HG02938 (cell line): Measurements from ENCODE around the gene BCR.
"Not testable (repeated sequence)": the region's sequence is repeated elsewhere in the genome, so short reads cannot be mapped to it uniquely, and the experiment has no call there.

Source experiments
- ATAC-seq: cut with Tn5 transposase; IDR thresholded peaks from one replicate; pipeline ENCODE4 v1.9.1; 2021; ENCODE audit warnings: mild to moderate bottlenecking, moderate library complexity; ENCODE audit not compliant: unreplicated experiment

BCR gene

GRCh38 chr22:23285734-23286133, 105.4 kb downstream of the BCR start:
- no peak for ATAC-seq

- ATAC-seq, result no peak
These were observed 106.0 kb downstream of the BCR start for GRCh38 chr22:23286296-23286695.

GRCh38 chr22:23287136-23288095, 107.1 kb downstream of the BCR start:
- ATAC-seq, result no peak

DNA sequence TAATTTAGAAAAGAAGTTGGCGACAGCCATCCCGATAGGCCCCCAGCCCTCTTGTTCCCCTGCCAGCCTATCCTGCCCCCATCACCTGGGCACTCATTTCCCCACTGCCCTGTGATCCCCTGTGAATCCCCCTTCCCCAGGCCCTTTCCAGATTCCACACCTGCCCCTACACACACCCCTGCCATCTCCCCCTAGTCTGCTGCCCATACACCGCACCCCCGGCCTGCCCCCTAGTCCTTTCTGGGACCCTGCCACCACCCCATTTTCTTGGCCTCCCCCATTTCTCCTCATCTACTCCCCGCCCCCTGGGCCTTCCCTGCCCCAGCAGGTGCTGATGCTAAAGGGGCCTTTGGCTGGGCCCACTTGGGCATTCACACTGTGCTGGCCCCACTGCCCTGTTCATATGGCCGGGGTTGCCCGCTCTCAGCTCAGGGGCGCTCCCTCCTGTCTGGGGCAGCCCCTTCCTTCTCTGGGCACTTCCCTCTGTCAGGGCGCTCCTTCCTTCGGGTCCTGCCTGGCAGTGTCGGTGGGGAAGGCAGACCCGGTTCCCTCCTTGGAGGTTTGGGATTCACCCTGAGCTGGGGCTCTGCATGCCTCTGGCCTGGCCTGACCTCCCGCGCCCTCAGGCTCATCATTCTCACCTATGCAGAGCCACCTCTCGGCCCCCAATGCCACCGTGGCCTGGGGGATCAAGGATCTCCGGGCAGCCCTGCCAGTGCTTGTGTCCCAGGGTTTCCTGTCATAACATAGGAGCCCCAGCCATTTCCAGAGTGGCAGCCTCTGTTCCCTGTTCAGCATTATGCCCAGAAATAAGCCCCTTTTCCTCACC, 108.2 kb downstream of the BCR start:
- no peak for ATAC-seq

- ATAC-seq, result no peak
These were observed 108.8 kb downstream of the BCR start for GRCh38 chr22:23289130-23289503.

- no peak for ATAC-seq
These were observed 109.8 kb downstream of the BCR start for GRCh38 chr22:23289851-23290724.

GRCh38 chr22:23291806-23292452, 111.6 kb downstream of the BCR start:
- no peak for ATAC-seq

- ATAC-seq, result no peak
These were observed 112.4 kb downstream of the BCR start for GRCh38 chr22:23292453-23293350.

- ATAC-seq, result no peak
These were observed 113.4 kb downstream of the BCR start for GRCh38 chr22:23293720-23294119.

GRCh38 chr22:23294221-23294620, 113.9 kb downstream of the BCR start:
- no peak for ATAC-seq

- ATAC-seq, result no peak
These were observed 120.2 kb downstream of the BCR start for GRCh38 chr22:23300476-23300875.

- ATAC-seq, result no peak
These were observed 121.3 kb downstream of the BCR start for GRCh38 chr22:23301591-23301990.

GRCh38 chr22:23302171-23303002, 122.1 kb downstream of the BCR start:
- no peak for ATAC-seq

DNA sequence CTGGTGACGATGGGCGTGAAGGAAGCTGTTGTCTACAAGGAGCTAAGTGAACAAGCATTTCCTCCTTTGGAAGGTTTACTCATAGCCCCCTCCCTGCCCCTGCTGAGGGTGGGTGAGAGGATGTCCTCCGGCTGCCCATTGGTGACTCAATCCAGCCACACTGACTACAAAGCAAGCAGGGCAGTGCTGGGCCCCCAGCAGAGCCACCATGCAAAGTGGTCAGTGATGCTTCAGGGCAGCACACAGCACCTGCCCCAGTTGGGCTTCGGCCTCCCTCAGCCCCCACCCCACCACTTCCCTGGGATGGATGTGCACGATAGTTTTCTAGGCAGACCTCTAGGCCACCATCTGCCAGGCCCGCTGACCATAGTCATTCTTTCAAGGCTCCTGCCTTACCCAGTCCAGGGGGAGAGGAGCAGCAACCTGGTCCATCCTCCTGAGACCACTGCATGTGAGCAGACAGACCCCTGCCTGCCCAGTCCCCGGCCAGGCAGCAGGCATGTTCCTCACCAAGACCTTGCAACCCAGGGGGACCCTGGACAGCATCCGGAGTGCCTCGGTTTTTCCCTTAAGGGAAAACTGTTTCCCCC, 125.1 kb downstream of the BCR start:
- no peak for ATAC-seq

DNA sequence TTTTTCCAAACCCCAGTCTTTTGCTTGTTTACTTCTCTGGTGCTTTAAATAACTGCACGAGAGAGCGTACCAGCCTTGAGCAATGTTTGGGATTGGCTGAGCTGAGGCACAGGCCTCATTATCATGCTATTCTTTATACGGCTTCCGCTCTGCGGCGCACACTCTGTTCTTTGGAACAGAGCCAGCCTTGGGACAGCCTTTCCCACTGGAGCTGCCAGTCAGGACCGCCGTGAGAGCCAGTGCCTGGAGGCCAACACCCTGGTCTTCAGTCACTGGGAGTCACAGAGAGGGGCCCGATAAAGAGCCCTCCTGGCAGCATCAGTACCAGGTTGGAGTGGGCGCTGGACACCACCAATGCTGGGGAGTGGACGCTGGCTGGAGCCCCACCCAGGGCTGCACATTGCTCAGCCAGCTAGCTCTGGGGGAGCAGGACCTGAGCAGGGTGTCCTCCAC, 125.6 kb downstream of the BCR start:
- ATAC-seq, result no peak

- ATAC-seq, result no peak
These were observed 126.2 kb downstream of the BCR start for GRCh38 chr22:23306438-23306921.

DNA sequence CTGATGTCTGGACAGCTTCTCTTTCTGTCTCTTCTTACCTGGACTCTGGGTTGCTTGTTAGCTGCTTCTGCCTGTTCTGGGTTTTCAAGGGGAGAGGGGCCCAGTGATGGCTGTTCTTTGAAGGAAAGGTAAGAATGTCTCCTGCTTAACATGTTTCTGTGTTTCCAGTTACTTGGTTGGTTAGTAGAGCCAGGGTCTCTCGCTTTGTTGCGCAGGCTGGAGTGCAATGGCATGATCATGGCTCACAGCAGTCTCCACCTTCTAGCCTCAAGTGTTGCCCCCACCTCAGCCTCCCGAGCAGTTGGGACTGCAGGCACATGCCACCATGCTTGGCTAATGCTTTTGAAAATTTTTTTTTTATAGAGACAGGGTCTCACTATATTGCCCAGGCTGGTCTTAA, 126.6 kb downstream of the BCR start:
- no peak for ATAC-seq

DNA sequence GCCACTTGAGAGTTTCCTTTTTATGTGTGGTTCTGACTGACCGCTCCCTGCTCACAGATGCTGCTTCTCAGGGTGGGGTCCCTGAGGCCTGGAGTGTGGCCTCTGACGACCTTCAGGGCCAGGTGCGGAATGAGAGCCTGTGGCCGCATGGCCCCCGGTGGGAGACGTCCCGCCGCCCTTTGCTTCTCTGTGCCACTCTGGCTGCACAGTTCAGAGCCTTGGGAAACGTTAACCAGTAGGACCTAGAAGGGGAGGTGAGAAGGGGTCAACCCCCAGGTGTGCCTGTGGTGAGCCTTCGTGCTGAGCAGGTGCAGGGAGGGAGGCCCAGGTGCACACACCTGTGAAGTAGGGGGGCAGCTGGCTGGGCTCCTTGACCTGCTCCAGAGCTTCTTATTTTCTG, 127.2 kb downstream of the BCR start:
- ATAC-seq, result not testable (repeated sequence)
